RWPE1 (cell line): Measurements from ENCODE around the gene DLGAP1.
A peak's percentile ranks its signal among the peaks of the same experiment; 100 is the strongest.

Experiments
- CTCF ChIA-PET: fragments of 350-600 bp; sonication (Branson Sonifier 250); formaldehyde crosslinking; extraction: SDS; loops from one replicate; lab custom pipeline; 2021; lab: Yijun Ruan, JAX
- POLR2A ChIA-PET: fragments of 400-600 bp; formaldehyde crosslinking; extraction: SDS; loops from one replicate; lab custom pipeline; 2020; ENCODE audit warnings: antibody characterized with exemption; ENCODE audit not compliant: low non-redundant PET; lab: Yijun Ruan, JAX
- DNase-seq: peaks from one replicate; pipeline ENCODE4 v3.0.0; 2012; ENCODE audit warnings: low spot score
- H3K27ac ChIP-seq: fragments of 450-650 bp; 2 replicates; pipeline ENCODE4 v1.5.1; 2017
- TF ChIP-seq, protein P1 (sequence below): fragments of 450-650 bp; conservative IDR thresholded peaks from 2 replicates; pipeline ENCODE4 v1.5.1; 2017; ENCODE audit warnings: low read depth, mild to moderate bottlenecking

DLGAP1 gene

DNA sequence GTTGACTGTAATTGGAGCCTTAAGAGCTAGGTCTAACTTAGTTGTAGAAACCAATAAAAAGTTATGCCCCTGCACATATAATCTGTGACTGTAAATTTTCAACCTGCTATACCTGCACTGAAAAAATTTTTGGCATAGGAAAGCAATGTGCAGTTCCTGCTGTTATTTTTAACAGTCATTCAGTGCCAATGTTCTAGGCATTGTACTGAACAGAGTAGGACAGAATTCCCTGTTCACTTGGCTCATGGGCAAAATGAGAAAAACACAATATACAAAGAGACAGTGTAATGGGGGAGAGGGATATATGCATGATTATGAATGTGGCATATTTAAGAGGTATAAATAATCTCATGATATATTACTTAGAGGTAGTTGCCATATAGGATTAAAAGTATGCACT is 547.2 kb downstream of the DLGAP1 start:
- H3K27ac ChIP-seq, result no peak overlapping the region
- ChIA-PET POLR2A (no interaction called here), CTCF (interaction anchor here (0.7 to 1.0 kb wide), 2 partner anchors 12 to 931 kb away, joined by 3 read pairs; no protein-coding TSS in a partner anchor)
- TF ChIP-seq, protein P1, sequence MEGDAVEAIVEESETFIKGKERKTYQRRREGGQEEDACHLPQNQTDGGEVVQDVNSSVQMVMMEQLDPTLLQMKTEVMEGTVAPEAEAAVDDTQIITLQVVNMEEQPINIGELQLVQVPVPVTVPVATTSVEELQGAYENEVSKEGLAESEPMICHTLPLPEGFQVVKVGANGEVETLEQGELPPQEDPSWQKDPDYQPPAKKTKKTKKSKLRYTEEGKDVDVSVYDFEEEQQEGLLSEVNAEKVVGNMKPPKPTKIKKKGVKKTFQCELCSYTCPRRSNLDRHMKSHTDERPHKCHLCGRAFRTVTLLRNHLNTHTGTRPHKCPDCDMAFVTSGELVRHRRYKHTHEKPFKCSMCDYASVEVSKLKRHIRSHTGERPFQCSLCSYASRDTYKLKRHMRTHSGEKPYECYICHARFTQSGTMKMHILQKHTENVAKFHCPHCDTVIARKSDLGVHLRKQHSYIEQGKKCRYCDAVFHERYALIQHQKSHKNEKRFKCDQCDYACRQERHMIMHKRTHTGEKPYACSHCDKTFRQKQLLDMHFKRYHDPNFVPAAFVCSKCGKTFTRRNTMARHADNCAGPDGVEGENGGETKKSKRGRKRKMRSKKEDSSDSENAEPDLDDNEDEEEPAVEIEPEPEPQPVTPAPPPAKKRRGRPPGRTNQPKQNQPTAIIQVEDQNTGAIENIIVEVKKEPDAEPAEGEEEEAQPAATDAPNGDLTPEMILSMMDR, result no peak
- no peak for DNase-seq

DNA sequence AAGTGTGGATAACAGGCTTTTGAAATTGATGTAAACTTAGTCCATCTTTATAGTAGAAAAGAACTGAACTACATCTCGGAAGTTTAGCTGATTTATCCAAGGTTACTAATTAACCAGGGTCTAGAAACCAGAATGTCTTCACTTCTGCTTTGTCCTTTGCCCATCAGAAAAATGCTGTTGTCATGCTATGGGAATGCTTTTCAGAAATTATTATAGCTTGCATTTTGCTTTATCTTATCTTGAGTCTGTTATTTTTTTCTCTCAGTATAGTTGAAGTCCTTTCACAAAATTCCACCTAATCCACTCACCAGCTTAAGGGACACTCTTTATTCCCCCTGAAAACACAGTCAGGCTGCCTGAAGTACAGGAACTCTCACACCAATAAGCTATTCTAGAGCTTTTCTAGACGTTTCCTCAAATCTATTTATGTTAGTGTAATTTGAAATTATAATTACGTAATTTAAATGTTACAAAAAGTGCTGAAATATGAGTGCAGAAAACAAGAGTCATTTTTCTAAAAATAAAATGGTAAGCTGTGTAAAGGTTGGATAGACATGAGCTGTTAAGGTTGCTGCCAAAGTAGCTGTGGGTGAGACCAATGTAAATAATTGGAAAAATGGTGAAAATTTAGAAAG is 548.9 kb downstream of the DLGAP1 start:
- ChIA-PET CTCF (no interaction called here), POLR2A (no interaction called here)
- TF ChIP-seq, protein P1, result no peak
- DNase-seq, result no peak
- H3K27ac ChIP-seq, result no peak overlapping the region

DNA sequence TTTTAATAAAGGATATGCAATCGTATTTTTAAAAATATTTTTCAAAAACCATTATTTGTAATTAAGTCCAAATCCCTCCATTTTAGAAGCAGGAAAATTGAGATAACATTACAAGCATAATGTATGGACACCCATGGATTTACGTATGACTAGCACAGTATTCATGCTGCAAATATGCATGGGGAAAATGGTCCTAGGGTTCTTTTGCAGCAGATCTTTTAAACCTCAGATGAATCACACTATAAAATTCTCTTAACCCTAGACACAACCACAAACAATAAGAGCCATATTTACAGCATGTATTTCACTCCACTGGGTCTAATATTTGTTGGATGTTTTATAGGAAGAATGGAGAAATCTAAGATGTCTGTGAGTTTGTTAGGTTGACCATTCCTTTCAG is 551.8 kb downstream of the DLGAP1 start:
- POLR2A ChIA-PET, result no interaction called here
- no peak overlapping the region for H3K27ac ChIP-seq
- DNase-seq, result peak; percentile 69
- CTCF ChIA-PET, result no interaction called here
- TF ChIP-seq, protein P1, result no peak

DNA sequence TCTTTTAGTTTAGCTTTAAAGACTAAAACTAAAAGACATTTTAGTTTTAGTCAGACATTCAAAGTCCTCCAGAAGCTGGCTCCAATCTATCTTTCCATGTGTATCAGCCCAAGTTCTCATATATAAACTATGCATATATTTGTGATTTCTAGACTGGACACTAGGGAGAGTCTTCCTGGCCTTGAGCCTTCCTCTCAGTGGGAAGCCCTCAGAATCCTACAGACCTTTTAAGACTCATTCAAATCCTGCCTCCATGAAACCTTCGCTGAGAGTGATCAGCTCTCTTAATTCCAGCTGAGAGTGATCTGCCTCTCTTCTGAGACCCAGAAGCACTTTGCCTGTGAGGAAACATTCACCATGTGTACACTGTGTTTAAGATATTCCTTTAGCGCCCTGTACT is 552.4 kb downstream of the DLGAP1 start:
- no peak for DNase-seq
- ChIA-PET POLR2A (no interaction called here), CTCF (no interaction called here)
- TF ChIP-seq, protein P1, result no peak
- no peak overlapping the region for H3K27ac ChIP-seq

DNA sequence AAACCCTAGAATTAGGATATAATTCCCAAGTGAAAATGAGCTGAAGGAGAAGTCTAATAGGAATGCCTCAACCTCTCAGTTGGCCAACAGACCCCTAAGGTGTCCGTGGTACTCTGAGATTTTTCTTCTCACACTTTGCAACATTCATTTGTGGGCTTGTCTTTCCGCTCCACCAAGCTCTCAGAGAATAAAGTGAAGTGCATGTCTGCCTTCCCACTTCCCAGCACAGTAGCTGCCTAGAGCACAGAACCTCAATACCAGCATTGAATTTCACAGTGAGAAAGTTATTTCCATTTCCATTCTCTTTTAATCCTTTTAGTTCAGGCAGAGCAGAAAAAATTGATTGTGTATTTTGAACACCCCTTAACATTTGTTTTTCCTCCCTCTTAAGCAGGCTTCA is 553.3 kb downstream of the DLGAP1 start:
- ChIA-PET CTCF (interaction anchor here (1.0 kb wide), 1 partner anchor 131 kb away, joined by 3 read pairs; no protein-coding TSS in a partner anchor), POLR2A (no interaction called here)
- no peak for DNase-seq
- H3K27ac ChIP-seq, result no peak overlapping the region
- TF ChIP-seq, protein P1, result no peak

DNA sequence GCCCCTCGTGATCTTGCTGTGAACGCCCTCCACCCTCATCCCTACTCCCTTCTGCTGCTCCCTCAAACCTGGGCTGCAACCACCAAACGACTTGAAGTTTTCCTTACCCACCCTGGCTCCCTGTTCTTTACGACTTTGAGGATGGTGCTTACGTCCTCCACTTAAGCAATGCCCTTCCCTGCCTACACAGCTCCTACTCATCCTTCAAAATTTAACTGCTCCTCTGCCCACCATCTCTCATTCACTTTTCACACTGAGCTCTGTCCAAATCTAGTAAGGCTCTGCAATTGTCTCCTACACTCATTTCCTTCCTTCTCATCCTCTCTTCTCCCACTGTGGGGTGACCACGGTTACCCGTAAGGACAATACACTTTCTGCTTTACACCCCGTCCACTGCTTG is 554.1 kb downstream of the DLGAP1 start:
- no peak overlapping the region for H3K27ac ChIP-seq
- CTCF ChIA-PET, result no interaction called here
- POLR2A ChIA-PET, result no interaction called here
- DNase-seq, result no peak
- TF ChIP-seq, protein P1, result no peak
